Middle frontal gyrus (tissue), 1 donor: ENCODE measurements around the gene TSC1.

Experiments used
- DNase-seq: peaks from one replicate; pipeline ENCODE4 v3.0.0-alpha.2; 2015; ENCODE audit warnings: low spot score; ENCODE audit errors: extremely low spot score

TSC1 gene

GRCh38 chr9:132863096-132863495, 81.3 kb downstream of the TSC1 start:
- DNase-seq = no peak

- DNase-seq = no peak
These were observed 81.9 kb downstream of the TSC1 start for GRCh38 chr9:132862533-132862932.

- DNase-seq = no peak
These were observed 82.8 kb downstream of the TSC1 start for GRCh38 chr9:132861666-132862065.

- DNase-seq = no peak
These were observed 85.7 kb downstream of the TSC1 start for GRCh38 chr9:132858751-132859150.

GRCh38 chr9:132857616-132858342, 86.6 kb downstream of the TSC1 start:
- no peak for DNase-seq

GRCh38 chr9:132857031-132857430, 87.4 kb downstream of the TSC1 start:
- DNase-seq = no peak

- DNase-seq = no peak
These were observed 88.5 kb downstream of the TSC1 start for GRCh38 chr9:132855904-132856303.

GRCh38 chr9:132854832-132855231, 89.6 kb downstream of the TSC1 start:
- no peak for DNase-seq

GRCh38 chr9:132853482-132853881, 90.9 kb downstream of the TSC1 start:
- DNase-seq = no peak

GRCh38 chr9:132849185-132849706, 95.2 kb downstream of the TSC1 start:
- no peak for DNase-seq

GRCh38 chr9:132846918-132847515, 97.4 kb downstream of the TSC1 start:
- no peak for DNase-seq

- DNase-seq = no peak
These were observed 98.1 kb downstream of the TSC1 start for GRCh38 chr9:132846109-132846917.

- no peak for DNase-seq
These were observed 102.0 kb downstream of the TSC1 start for GRCh38 chr9:132842124-132843044.
